Amygdala (tissue), 56 donors: ENCODE measurements around the gene TOMM5.

Source experiments
- DNase-seq, 56 donors: peaks; one replicate each; lab custom pipeline; 2025; lab: John Stamatoyannopoulos, UW

Gene TOMM5

DNA sequence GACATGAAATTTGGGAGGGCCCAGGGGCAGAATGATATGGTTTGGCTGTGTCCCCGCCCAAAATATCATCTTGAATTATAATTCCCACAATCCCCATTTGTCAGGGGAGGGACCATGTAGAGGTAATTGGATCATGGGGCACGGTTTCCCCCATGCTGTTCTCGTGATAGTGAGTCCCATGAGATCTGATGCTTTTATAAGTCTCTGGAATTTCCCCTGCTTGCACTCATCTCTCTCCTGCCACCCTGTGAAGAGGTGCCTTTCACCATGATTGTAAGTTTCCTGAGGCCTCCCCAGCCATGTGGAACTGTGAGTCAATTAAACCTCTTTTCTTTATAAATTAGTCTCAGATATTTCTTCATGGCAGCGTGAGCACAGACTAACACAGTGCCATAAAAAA, 27.5 kb downstream of the TOMM5 start:
- no peak for DNase-seq

DNA sequence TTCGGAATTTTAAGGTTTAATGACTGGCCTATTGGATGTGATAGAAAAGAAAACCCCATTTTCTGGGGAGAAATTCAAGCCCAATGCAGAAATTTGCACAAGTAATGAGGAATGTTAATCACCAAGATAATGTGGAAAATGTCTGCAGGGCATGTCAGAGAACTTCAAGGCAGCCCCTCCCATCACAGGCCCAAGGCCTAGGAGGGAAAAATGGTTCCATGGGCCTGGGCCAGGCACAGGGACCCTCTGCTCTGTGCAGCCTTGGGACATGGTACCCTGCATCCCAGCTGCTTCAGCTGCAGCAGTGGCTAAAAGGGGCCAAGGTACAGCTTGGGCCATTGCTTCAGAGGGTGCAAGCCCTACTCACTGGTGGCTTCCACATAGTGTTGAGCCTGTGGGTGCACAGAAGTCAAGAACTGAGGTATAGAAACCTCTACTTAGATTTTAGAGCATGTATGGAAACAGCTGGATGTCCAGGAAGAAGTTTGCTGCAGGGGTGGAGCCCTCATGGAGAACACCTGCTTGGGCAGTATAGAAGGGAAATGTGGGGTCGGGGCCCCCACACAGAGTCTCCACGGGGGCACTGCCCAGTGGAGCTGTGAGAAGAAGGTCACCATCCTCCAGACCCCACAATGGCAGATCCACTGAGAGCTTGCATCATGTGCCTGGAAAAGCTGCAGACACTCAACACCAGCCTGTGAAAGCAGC, 28.4 kb downstream of the TOMM5 start:
- no peak for DNase-seq

DNA sequence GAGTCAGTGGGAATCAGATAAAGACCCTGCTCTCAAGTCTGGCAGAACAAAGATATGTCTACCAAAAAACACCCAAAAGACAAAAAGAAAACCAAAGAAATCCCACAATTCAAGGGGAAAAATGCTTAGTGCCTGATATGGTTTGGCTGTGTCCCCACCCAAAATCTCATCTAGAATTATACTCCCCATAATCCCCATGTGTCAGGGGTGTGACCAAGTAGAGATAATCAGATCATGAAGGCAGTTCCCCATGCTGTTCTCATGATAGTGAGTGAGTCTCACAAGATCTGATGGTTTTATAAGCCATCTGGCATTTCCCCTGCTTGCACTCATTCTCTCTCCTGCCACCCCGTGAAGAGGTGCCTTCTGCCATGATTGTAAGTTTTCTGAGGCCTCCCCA, 29.6 kb downstream of the TOMM5 start:
- DNase-seq: no peak

DNA sequence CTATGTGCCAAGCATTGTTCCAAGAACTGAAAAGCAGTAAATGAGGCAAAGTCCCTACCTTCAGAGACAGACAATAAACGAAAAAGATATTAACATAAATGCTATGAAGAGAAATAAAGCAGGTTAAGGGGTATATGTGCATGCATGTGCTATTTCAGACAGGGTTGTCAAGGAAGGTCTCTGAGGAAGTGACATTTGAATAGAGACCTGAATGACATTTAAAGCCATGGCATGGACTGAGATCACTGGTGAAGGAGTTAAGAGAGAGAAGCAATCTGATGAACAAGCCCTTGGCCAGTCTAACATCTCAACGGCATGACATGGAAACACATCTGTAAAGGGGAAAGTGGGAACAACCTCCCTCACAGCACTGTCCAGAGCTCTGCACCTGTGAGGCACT, 30.7 kb downstream of the TOMM5 start:
- DNase-seq: no peak

DNA sequence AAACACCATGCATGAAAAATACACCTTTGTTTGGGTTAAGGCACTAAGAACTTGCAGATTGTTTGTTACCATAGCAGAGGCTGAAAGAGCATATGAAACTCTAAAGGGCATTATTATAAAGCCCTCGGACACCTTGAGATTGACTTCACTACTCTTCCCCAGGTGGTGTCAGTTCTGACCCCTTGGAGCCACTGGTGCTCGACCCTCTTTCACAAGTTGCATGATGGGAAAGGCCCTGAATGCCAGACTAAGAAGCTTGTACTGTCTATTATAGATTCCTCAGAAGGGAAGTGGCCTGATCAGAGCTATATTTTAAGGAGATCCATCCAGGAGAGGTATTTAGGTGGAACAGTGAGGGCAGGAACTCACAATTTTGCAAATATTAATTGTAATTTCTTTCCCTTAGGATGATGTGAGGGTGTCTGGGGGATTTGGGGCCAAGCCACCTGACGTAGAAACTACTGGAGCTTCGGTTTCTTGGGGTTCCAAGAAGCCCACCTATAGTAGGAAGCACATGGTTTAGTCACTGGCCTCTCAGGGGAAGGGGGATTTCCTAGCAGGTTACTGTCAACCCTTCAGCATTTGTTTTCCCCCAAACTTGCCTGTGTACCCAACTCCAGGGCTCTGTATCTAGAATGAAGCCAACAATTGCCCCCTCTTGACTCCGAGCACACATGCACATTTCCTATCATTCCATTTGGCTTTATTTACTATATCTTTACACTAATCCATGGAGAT, 32.4 kb downstream of the TOMM5 start:
- no peak for DNase-seq

DNA sequence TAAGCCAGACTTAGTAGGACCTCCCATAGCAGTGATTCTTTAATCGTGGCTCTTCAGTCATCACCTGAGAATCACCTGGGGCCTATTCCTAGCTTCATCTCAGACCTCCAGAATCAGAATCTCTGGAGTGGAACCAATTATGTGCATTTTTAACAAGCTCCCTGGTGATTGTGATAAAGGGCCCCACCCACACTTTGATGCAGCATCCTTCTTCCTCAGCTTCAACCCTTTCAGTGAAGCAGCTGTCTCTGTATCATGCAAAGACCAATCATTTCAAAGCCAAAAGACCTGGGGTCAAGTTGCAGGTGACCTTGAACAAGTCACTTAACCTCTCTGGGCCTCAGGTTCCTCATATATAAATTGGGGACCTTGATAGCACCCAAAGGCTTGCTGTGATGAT, 33.3 kb downstream of the TOMM5 start:
- no peak for DNase-seq

DNA sequence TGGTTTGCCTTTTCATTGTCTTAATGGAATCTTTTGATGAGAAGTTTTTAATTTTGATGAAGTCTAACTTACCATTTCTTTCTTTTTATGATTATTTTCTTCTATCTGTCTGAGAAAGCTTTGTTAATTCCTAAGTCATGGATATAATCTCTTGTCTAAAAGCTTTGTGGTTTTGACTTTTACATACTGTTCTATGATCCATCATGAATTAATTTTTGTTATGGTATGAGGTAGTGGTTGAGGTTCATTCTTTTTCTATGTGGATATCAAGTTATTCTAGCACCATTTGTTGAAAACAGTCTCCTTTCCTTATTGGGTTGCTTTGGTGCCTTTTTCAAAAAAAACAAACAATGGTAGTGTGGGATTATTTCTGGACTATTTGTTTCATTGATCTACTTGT, 36.6 kb downstream of the TOMM5 start:
- DNase-seq: no peak

DNA sequence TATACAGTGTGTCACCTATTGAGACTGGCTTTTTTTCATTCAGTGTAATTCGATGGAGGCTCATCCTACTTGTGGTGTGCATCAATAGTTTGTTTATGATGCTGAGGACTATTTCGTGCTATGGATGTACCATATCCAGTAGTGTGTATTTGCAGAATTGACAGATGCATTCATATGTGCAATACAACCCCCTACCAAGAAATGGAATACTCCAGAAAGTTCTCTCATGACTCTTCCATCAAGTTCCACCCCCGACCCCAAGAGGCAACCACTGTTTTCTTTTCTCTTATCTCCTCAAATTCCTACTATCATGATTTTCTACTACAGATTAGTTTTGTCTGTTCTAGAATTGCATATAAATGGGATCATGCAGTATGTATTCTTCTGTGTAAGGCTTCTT, 38.1 kb downstream of the TOMM5 start:
- DNase-seq: no peak

DNA sequence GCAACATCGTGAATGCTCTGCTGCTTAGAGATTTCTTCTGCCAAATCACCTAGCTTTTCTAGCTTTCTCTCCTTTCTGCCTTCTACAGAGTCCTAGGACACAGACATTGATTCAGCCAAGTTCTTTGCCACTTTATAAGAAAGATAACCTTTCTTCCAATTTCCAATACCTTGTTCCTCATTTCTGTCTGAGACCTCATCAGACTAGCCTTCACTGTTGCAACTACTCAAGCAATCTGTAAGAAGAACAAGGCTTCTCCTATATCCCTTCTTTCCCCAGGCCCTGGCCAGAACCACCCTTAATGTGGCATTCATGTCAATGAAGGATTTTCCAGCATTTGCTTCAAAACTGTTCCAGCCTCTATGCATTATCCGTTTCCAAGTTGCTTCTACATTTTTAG, 40.5 kb downstream of the TOMM5 start:
- no peak for DNase-seq

DNA sequence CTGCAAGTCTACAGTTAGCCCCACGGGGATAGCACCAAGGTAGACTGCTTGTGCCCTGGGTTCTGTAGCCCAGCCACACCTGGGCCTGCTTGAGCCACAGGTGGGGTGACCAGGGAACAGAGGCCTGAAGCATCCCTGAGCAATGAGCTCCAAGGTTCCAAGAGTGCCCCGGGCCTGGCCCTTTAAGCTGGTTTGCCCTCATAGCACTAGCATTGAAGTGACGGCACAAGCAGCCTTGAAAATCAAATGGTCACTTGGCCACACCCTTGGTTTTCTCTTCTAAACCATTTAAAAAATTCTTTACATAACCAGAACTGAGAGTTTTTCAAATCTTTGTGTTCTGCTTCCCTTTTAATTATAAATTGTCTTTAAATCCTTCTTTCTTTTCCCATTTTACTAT, 40.9 kb downstream of the TOMM5 start:
- DNase-seq: no peak

DNA sequence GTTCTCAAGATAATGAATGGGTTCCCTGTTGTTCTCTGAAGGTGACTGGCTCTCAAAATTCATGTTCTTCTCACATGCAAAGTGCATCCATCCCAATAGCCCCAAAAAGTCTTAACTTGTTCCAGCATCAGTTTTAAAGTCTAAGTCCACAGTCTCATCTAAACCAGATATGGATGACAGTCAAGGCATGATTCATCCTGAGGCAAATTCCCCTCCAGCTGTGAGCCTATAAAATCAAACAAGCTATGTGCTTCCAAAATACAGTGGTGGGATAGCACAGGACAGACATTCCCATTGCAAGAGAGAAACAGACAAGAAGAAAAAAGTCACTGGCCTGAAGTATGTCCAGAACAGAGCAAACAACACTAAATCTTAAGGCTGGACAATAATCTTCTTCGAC, 41.6 kb downstream of the TOMM5 start:
- DNase-seq: no peak

DNA sequence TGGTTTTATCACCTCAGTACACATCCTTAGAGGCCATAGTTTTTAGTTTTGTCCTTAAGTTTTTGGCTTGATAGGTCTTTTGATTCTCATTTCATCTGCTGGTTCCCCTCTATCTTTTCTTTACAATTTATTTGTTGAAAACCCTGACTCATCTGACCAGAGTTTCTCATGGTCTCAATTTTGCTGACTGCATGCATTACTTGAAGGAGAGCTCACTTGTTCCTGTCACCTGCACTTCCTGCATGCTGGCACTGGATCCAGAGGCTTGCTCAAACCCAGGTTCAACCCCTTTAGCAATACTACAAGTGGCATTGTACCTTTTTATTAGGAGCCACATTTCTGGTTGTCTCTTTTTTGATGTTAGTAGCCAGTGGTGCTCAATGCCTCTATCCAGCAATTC, 42.9 kb downstream of the TOMM5 start:
- no peak for DNase-seq

DNA sequence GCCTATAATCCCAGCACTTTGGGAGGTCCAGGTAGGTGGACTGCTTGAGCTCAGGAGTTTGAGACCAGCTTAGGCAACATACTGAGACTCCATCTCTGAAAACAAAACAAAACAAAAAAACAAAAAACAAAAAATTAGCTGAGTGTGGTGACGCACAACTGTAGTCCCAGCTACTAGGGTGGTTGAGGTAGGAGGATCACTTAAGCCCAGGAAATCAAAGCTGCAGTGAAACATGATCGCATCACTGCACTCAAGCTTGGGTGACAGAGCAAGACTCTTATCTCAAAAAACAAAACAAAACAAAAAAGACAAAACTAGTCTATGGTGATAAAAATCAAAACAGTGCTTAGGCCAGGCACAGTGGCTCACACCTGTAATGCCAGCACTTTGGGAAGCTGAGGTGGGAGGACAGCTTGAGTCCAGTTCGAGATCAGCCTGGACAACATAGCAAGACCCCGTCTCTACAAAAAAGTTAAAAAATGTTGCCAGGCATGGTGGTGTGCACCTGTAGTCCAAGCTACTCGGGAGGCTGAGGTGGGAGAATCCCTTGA, 45.0 kb downstream of the TOMM5 start:
- DNase-seq: no peak

DNA sequence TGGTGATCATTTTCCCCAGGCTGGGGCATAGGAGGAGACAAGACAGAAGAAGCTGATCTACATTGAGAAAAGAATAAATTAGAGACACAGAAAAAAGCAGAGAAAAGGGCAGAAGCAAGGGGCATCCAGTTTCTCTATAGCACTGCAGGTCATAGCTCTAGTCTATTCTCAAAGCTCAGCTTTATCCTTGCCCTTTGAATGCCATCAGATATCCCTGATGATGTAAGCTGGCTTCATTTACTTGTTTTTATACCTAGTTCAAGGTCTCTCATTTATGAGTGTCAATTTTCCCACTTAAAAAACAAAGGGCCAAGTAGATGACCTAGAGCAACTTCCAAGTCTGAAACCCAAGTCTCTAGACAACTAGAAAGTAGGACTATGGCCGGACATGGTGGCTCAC, 48.9 kb downstream of the TOMM5 start:
- DNase-seq: no peak

DNA sequence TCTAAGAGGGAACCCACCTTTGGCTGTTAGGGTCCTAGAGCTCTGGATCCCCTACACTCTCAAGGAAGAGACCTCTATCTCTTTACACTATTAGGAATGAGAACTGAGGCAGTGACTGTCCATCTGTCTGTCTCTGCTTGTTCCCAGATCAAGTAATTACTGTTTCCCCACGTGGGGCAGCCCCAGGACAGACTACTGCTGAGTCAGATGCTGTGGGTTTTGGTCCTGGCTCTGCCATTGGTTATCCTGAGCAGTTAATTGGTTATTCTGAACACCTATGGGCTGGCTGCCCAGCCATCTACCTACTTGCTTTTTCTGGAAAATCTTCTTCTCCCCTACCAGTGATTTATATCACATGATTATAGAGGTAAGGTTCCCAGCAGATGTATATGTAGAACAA, 49.5 kb downstream of the TOMM5 start:
- no peak for DNase-seq

DNA sequence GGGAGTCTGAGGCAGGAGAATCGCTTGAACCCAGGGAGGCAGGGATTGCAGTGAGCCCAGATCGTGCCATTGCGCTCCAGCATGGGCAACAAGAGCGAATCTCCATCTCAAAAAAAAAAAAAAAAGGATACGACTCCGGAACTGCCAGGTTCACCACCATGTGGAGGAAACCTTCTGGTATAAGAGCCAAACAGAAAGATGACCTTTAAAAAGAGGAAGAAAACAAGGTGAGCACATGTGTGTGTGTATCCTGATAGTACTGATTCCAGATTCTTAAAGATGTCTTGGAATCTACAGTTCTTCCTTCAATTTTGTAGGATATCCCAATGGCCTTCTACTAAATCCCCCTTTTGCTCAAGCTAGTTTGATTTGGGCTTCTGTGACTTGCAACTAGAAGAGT, 49.9 kb downstream of the TOMM5 start:
- no peak for DNase-seq

DNA sequence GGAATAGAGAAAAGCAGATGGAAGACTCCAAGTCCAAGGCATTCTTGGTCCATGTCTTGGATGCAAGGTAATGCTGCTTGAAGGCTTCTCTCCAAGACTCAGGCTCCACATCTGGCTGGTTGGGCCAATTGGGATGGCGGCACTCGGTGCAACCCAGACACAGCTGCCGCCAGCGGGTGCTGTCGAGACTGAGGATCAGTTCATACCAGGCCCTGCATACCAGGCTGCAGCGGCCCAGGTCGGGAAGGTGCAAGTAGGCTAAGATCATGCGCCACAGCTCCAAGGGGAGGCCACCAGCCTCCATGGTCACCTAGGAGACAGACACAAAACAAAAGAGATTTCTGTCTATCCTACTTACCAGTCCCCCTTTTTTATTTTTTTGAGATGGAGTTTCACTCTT, 50.9 kb downstream of the TOMM5 start:
- DNase-seq: no peak

DNA sequence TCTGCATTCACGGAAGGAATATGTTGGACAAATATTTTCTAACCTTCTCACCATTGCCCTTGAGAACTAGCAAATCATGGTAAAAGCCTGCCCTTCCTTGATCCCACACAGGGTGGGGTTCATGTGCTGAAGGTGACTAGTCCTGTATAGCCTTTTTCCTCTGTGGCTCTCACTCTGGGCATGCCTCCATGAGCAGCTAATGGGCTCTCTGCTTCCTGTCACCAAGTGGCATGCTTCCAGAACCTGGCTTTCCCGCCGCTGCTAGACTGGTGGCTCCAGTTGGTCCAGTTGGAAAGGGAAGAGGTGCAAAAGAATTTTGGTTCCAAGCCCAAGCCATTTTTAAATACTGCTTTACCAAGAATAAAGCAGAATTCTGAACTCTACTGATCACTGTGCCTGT, 51.8 kb downstream of the TOMM5 start:
- DNase-seq: peak in 17 of 56 donors; percentile 1 to 27 (median 5)

DNA sequence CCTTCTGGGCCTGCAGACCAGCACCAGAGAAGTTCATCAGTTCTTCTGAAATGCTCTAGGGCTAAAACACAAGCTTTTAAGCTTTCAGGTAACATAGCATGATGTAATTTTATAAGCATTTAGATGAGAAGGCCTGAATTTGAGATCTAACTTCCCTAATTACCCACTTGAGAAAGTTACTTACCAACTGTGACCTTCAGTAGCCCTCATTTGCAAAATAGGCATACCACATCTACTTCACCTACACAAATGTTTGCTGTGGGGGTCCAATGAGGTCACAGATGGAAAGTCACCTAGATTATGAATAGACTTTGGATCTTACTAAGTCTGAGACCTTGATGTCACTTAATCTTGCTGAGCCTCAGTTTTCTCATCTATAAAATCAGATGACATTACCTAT, 52.8 kb downstream of the TOMM5 start:
- no peak for DNase-seq
